Vagina (tissue), 2 donors: ENCODE data around the gene SUGCT. TPM values are rescaled to one million over a fixed set of nuclear protein-coding genes. Genes with fewer than 3 reads are reported as not detected.

Experiments
- DNase-seq, 2 donors: peaks; one replicate each; pipeline ENCODE4 v3.0.0-alpha.2; 2017; ENCODE audit errors: extremely low spot score in 2 of 2
- H3K27ac ChIP-seq: fragments of 200-600 bp; sonication (generic); one replicate; pipeline ENCODE4 v1.5.1; 2019
- H3K27me3 ChIP-seq: fragments of 200-600 bp; sonication (generic); one replicate; pipeline ENCODE4 v1.5.1; 2019
- H3K36me3 ChIP-seq, 2 donors: fragments of 200-600 bp; sonication (generic); one replicate each; pipeline ENCODE4 v1.5.1; 2017 to 2019
- H3K4me1 ChIP-seq: fragments of 200-600 bp; sonication (generic); one replicate; pipeline ENCODE4 v1.5.1; 2019
- H3K4me3 ChIP-seq, 2 donors: fragments of 200-600 bp; sonication (generic); 1 replicate in 1 of 2; 2 replicates in 1 of 2; pipeline ENCODE4 v1.5.1; 2016 to 2019
- H3K9me3 ChIP-seq: fragments of 200-600 bp; sonication (generic); one replicate; pipeline ENCODE4 v1.5.1; 2019
- CTCF ChIP-seq, 3 experiments: fragments of 450-650 bp in 2 of 3; fragments of 200-600 bp in 1 of 3; sonication (generic) in 1 of 3; IDR thresholded peaks; one replicate each; pipeline ENCODE4 v1.5.1; 2017 to 2019; ENCODE audit warnings: antibody characterized with exemption in 3 of 3, mild to moderate bottlenecking in 2 of 3, moderate library complexity in 2 of 3
- POLR2A ChIP-seq, 2 donors: fragments of 450-650 bp; IDR thresholded peaks; one replicate each; pipeline ENCODE4 v1.6.1; 2017; ENCODE audit warnings: antibody characterized with exemption in 2 of 2, mild to moderate bottlenecking in 2 of 2, moderate library complexity in 2 of 2
- POLR2AphosphoS5 ChIP-seq, 2 donors: sonication (generic); formaldehyde crosslinking; IDR thresholded peaks; one replicate each; pipeline ENCODE4 v1.9.0; 2017; ENCODE audit warnings: antibody characterized with exemption in 2 of 2, mild to moderate bottlenecking in 2 of 2, low read depth in 1 of 2; ENCODE audit not compliant: insufficient read depth in 1 of 2
- intact Hi-C: fragments of 100-400 bp; cut with DNase I; formaldehyde crosslinking; loops from one replicate; pipeline ENCODE4 v1.15.1; 2023
- total RNA-seq: library from RNA; depleted of rRNA; stranded (reverse); fragments of >200 nt; gene quantifications from one replicate; pipeline ENCODE4 v1.2.3, GENCODE V29; 2016

Gene SUGCT
- total RNA-seq, 1 donor from 2014 or later: 2.2 TPM

- Histone ChIP-seq H3K4me3 (no peak overlapping the region), H3K27ac (no peak overlapping the region)
These were observed 374.6 kb downstream of the SUGCT start for GRCh38 chr7:40509287-40509996.

DNA sequence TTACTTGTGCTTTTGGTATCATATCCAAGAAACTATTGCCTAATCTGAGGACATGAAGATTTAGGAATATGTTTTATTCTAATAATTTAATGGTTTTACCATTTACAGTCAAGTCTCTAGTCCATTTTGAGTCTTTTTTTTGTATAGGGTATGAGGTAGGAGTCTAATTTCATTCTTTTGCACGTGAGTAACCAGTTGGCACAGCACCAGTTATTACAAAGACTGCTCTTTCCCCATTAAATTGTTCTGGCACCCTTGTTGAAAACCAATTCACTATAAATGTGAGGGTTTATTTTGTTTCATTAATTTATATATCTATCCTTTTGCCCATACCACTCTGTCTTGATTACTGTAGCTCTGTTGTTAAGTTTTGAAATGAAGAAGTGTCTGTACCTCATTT lies 381.6 kb downstream of the SUGCT start:
- no peaks in the 10 kb centered on the region for H3K36me3 ChIP-seq
- H3K27me3 ChIP-seq: no peaks in the 10 kb centered on the region
- no peak for DNase-seq
- no peak overlapping the region for H3K4me3 ChIP-seq
- intact Hi-C loops: no loop called here
- TF ChIP-seq POLR2A (IDR thresholded peaks at IDR 0.05) (no peak), POLR2AphosphoS5 (IDR thresholded peaks at IDR 0.05; ENCODE audit: insufficient read depth in 1 of 2, low read depth in 1 of 2) (no peak), CTCF (IDR thresholded peaks at IDR 0.05) (no peak)
- no peak overlapping the region for H3K27ac ChIP-seq
- no peaks in the 10 kb centered on the region for H3K4me1 ChIP-seq
- H3K9me3 ChIP-seq: no peaks in the 10 kb centered on the region

More at GRCh38 chr7:40509287-40509996, 374.6 kb downstream of the SUGCT start:
- Histone ChIP-seq H3K4me1 (no peaks in the 10 kb centered on the region), H3K9me3 (no peaks in the 10 kb centered on the region), H3K27me3 (no peaks in the 10 kb centered on the region), H3K36me3 (no peaks in the 10 kb centered on the region)
- intact Hi-C loops: no loop called here
- no peak for DNase-seq
- TF ChIP-seq POLR2A (IDR thresholded peaks at IDR 0.05): no peak
- no peak for TF ChIP-seq CTCF (IDR thresholded peaks at IDR 0.05)
- no peak for TF ChIP-seq POLR2AphosphoS5 (IDR thresholded peaks at IDR 0.05; ENCODE audit: insufficient read depth in 1 of 2, low read depth in 1 of 2)

DNA sequence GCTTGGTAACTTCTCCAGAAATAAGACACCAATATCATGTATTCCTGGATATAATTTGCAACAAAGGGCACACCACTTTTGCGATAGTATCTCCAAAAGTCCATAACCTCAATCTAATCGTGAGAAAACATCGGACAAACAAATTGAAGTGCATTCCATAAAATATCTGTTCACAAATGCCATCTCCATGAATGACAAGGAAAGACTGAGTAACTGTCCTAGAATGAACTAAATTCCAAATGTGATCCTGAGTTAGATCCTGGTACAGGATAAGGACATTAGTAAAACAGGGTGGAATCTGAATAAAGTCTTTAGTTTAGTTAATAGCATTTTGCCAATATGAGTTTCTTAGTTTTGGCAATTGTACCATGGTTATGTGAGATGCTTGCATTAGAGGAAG lies 384.2 kb downstream of the SUGCT start:
- Histone ChIP-seq H3K9me3 (no peaks in the 10 kb centered on the region), H3K36me3 (no peaks in the 10 kb centered on the region), H3K4me3 (no peak overlapping the region), H3K4me1 (no peaks in the 10 kb centered on the region), H3K27me3 (no peaks in the 10 kb centered on the region), H3K27ac (no peak overlapping the region)
- no peak for DNase-seq
- intact Hi-C loops: no loop called here
- no peak for TF ChIP-seq CTCF (IDR thresholded peaks at IDR 0.05)
- no peak for TF ChIP-seq POLR2AphosphoS5 (IDR thresholded peaks at IDR 0.05; ENCODE audit: insufficient read depth in 1 of 2, low read depth in 1 of 2)
- no peak for TF ChIP-seq POLR2A (IDR thresholded peaks at IDR 0.05)

DNA sequence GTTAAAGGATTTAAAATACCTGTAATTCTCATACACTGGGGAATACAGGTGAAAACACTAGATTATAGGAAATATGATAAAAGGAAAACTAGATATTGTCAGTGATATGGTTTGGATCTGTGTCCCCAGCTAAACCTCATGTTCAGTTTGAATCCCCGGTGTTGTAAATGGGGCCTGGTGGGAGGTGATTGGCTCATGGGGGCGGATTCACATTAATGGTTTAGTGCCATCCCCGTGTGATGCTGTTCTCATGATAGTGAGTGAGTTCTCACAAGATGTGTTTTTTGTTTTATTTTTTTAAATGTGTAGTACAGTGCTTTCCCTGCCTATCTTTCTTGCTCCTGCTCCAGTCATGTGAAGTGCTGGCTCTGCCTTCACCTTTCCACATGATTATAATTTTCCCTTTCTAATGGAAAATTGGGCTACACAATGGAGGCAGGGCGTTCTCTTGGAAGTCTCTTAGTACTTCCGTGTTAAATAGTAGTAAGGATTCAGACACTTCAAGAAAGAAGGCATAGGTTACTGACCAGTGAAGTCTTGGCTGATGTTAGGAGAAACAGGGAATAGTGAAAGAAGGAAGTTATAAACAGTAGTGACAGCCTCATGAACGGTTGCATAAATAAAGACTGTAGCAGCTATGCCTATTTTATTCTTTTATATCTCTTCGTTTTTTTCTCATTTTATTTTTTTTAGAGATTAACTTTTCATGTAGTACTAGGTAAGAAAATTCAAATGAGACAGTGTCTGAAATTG lies 386.4 kb downstream of the SUGCT start:
- Histone ChIP-seq H3K27ac (no peak overlapping the region), H3K9me3 (no peaks in the 10 kb centered on the region), H3K27me3 (no peaks in the 10 kb centered on the region), H3K36me3 (no peaks in the 10 kb centered on the region), H3K4me1 (peaks cover 5% of the 10 kb centered on the region), H3K4me3 (no peak overlapping the region)
- no peak for DNase-seq
- no peak for TF ChIP-seq POLR2AphosphoS5 (IDR thresholded peaks at IDR 0.05; ENCODE audit: insufficient read depth in 1 of 2, low read depth in 1 of 2)
- TF ChIP-seq CTCF (IDR thresholded peaks at IDR 0.05): no peak
- TF ChIP-seq POLR2A (IDR thresholded peaks at IDR 0.05): no peak
- intact Hi-C loops: no loop called here

- intact Hi-C loops: no loop called here
- no peak overlapping the region for H3K27ac ChIP-seq
- no peaks in the 10 kb centered on the region for H3K27me3 ChIP-seq
These were observed 391.0 kb downstream of the SUGCT start for GRCh38 chr7:40525764-40526163.

More at GRCh38 chr7:40525764-40526163, 391.0 kb downstream of the SUGCT start:
- no peak for TF ChIP-seq POLR2AphosphoS5 (IDR thresholded peaks at IDR 0.05; ENCODE audit: insufficient read depth in 1 of 2, low read depth in 1 of 2)
- TF ChIP-seq CTCF (IDR thresholded peaks at IDR 0.05): no peak
- no peak for TF ChIP-seq POLR2A (IDR thresholded peaks at IDR 0.05)
- no peak overlapping the region for H3K4me3 ChIP-seq
- H3K9me3 ChIP-seq: no peaks in the 10 kb centered on the region
- peaks cover 6% of the 10 kb centered on the region for H3K4me1 ChIP-seq
- no peak for DNase-seq
- H3K36me3 ChIP-seq: no peaks in the 10 kb centered on the region
